SK-N-SH treated with all-trans-retinoic acid at 6 μM for 48 hours (cell line): ENCODE results near the gene THSD4.

Experiments used
- CSDC2 ChIP-seq: fragments of 250-450 bp; sonication (Bioruptor Pico); IDR thresholded peaks from 2 replicates; pipeline ENCODE4 v1.5.0; 2020; ENCODE audit warnings: mild to moderate bottlenecking, moderate library complexity
- ESRRG ChIP-seq: fragments of 250-450 bp; sonication (Bioruptor Pico); IDR thresholded peaks from 2 replicates; pipeline ENCODE4 v1.6.1; 2021; ENCODE audit warnings: mild to moderate bottlenecking
- TCF4 ChIP-seq: fragments of 250-450 bp; sonication (Bioruptor Pico); IDR thresholded peaks from 2 replicates; pipeline ENCODE4 v1.8.0; 2021; ENCODE audit warnings: mild to moderate bottlenecking, moderate library complexity, borderline replicate concordance
- ZFP3 ChIP-seq: fragments of 250-450 bp; sonication (Bioruptor Pico); IDR thresholded peaks from 2 replicates; pipeline ENCODE4 v1.5.0; 2020; ENCODE audit warnings: mild to moderate bottlenecking, moderate library complexity
- ZNF565 ChIP-seq: fragments of 450-650 bp; formaldehyde crosslinking; conservative IDR thresholded peaks from 2 replicates; pipeline ENCODE4 v1.5.0; 2020; ENCODE audit warnings: low read depth, mild to moderate bottlenecking, moderate library complexity
- ZNF70 ChIP-seq: fragments of 450-650 bp; formaldehyde crosslinking; IDR thresholded peaks from 2 replicates; pipeline ENCODE4 v1.5.0; 2020; ENCODE audit warnings: mild to moderate bottlenecking, moderate library complexity
- TF ChIP-seq, protein P1 (sequence below): fragments of 250-450 bp; sonication (Bioruptor Pico); IDR thresholded peaks from 2 replicates; pipeline ENCODE4 v1.8.0; 2020; ENCODE audit warnings: mild to moderate bottlenecking, moderate library complexity, borderline replicate concordance

- TF ChIP-seq TCF4 (CRISPR knock-in tag) (no peak), ESRRG (CRISPR knock-in tag) (no peak), CSDC2 (no peak), ZNF565 (no peak), ZFP3 (CRISPR knock-in tag) (no peak), ZNF70 (CRISPR knock-in tag) (no peak)
- TF ChIP-seq, protein P1, sequence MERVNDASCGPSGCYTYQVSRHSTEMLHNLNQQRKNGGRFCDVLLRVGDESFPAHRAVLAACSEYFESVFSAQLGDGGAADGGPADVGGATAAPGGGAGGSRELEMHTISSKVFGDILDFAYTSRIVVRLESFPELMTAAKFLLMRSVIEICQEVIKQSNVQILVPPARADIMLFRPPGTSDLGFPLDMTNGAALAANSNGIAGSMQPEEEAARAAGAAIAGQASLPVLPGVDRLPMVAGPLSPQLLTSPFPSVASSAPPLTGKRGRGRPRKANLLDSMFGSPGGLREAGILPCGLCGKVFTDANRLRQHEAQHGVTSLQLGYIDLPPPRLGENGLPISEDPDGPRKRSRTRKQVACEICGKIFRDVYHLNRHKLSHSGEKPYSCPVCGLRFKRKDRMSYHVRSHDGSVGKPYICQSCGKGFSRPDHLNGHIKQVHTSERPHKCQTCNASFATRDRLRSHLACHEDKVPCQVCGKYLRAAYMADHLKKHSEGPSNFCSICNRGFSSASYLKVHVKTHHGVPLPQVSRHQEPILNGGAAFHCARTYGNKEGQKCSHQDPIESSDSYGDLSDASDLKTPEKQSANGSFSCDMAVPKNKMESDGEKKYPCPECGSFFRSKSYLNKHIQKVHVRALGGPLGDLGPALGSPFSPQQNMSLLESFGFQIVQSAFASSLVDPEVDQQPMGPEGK: no peak
Observed at GRCh38 chr15:71352765-71353164, 237.5 kb downstream of the THSD4 start.
